Stimulated activated CD4-positive, alpha-beta T cell treated with anti-CD3 and anti-CD28 coated beads, Interleukin-4, amount 100 ng/mL, for 24 hours (primary cell): ENCODE measurements around the gene RNASE8.
A peak's percentile ranks its signal among the peaks of the same experiment; 100 is the strongest.
"Not testable (repeated sequence)": the region's sequence is repeated elsewhere in the genome, so short reads cannot be mapped to it uniquely, and the experiment has no call there.

Experiments used
- DNase-seq: peaks from one replicate; pipeline ENCODE4 v3.0.0-alpha.2; 2020

Gene RNASE8

GRCh38 chr14:21057803-21058675, at the start of gene RNASE8:
TSS of gene RNASE8 (plus strand) at chr14:21057822. CDS start at chr14:21057893, 71 bp downstream.
- DNase-seq, result no peak

DNA sequence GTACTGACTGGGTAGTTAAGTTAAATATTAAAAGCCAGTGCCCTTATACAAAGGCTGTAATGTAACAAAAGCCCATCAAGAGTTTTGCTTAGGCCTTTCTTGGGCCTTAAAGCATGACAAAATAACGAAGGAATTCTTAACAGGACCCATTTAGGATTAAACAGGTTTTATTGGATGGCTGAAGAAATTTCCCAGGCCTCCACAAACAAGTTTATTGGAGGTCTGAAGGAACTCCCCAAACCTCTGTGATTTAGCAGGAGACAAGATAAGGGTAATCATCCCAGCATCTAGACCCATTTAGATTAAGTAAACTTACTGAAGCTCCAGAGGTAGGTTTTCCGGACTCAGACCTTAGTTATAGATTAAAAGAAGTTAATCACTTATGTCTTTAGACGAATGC, 47.9 kb upstream of the RNASE8 start:
- not testable (repeated sequence) for DNase-seq

DNA sequence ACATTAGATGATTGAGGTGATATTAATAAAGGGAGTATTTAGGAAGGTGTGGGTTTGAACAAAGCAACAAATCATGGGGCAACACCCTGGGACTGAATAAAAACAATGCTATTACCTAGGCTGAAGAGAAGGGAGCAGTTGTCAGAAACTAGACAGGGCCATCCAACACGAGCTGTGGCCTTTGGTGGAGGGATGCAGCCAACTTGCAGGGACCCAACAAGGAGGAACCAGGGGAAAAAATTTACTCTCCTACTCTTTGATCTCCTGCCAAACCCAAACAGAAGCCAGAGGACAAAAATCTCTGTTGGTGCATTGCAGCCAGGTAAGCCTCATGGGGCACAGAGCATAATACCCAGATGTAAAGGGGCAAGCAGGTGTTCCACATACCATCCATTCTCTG, 46.5 kb upstream of the RNASE8 start:
- DNase-seq, result no peak

DNA sequence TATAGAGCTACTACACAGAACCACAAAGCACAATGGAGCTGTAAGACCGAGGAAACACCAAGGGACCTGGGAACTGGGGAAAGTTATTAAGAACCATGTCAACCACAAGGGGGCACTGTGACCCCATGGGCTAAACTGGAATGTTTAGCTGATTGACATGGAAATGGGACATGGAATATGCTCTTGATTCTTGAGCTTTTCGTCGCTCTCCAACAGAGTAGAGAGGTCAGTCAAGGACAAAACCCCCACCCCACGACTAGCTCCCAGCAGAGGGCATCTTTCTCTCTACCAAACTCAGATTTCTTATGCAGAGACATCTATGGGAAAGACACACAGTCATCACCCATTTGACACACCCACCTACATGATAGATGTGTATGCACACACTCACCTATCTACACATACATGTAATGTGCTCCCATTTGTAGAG, 42.8 kb upstream of the RNASE8 start:
- DNase-seq, result peak; percentile 86

DNA sequence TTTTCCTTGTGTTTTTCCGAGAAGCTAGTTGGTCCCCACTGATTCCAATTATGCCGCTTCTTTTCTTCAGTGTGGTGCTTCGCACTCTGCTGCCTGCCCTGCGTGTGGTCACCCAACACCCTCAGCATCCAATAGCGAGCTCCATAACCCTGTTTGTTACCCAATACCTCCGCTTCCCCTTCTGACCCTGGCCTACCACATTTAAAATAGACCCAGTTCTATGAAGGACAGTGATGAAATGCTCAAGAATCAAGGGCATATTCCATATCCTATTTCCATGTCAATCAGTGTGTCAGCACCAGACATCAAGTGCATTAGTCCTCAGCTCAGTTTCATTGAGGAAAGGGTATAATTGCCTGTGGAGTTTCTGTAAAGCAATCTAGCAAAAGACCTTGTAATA, 42.3 kb upstream of the RNASE8 start:
- no peak for DNase-seq

GRCh38 chr14:21016413-21017190, 41.0 kb upstream of the RNASE8 start:
- no peak for DNase-seq

DNA sequence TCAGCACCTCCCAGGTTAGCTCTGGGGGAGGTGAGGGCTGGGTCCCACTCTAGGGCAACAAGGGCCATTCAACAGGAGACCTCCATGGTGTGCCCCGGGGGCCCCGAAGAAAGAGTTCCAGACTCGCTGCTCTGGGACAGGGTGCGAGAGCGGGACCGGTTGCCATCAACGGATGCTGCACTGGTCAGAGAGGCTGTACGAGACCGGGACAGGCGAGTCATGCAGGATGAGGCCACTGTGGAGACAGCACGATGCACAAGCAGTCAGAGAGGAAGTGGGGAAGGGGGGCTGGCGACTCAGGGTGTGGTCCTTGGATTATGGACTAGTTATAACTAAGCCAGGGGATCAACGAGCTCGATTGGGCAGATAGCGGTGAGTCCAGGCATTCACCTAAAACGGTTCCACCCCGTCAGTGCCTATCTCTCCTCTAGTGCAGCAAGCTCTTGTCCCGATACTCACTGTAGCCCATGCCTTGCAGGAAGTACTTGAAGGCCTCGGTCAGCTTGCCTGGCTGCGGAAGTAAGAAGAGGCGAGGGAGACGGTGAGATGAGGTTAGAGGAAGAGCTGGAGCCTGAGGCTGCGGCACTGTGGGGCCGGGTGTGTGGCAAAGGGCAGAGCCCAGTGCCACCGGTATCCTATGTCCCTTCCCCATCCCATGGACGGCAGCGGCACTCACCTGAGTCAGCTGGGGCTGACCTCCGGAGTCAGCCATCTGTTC, 39.9 kb upstream of the RNASE8 start:
- DNase-seq, result no peak

DNA sequence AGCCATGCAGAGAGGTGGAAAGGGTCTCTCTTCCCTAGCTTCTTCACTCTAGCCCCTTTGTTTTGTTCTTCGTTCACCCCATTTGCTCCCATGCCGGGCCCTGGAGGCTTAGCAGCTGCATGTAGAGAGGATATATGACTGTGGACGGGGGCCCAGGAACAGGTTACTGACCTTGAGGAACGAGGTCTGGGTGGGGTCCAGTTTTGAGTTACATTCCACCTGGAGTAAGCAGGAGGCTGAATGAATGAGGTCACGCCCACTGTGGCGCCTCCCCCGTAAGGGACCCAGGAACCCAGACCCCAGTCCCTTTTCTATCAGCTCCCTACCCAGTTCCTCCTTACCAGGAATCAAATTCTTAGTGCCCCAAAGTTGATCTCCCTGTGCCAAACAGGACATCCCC, 39.3 kb upstream of the RNASE8 start:
- no peak for DNase-seq

GRCh38 chr14:21018781-21019180, 38.8 kb upstream of the RNASE8 start:
- no peak for DNase-seq

GRCh38 chr14:21019366-21019765, 38.3 kb upstream of the RNASE8 start:
- no peak for DNase-seq

DNA sequence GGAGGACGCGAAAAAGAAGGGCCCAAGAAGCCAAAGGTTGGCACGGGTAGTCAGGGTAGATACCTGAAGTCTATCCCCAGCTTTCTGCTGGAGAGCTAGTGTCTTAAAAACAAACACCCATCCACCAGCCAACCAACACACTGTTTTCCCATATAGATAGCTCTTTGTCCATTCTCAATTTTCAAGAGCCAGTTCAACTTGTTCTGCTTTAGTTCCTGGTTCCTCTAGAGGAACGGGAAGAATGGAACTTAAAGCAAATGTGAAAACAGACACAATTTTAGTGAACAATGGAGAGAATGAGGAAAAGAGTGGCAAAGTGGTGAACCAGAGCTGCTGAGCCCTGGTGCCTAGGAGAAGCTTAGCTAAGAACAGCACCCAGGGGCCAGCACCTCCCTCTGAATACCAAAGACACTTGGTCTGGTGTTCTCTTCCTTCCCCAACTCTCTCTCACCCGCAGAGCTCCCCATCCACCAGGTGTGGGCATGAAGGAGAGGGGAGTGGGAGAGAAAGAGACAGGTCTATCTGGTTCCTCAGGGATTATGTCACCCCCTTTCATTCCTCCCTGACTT, 36.6 kb upstream of the RNASE8 start:
- DNase-seq, result no peak

- no peak for DNase-seq
These were observed 34.9 kb upstream of the RNASE8 start for GRCh38 chr14:21022686-21023085.

DNA sequence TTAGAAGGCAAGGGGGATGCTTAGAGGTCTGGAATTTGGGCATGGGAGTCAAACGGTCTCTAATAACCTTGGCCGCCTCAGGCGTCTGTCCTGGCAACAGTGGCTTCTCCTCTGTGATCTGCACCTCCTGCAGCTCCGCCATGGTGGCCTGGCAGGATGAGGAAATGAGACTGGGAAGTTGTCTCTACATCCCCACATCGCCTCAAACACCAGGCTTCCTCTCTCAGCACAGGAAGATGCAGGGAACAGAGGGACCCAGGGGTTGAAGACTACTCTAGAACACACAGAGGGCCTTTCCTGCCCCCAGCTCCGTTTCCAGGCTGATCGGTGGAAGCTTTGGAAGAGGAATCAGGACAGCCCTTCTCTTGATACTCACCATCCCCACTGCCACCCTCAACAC, 34.4 kb upstream of the RNASE8 start:
- DNase-seq, result no peak

GRCh38 chr14:21023817-21024584, 33.6 kb upstream of the RNASE8 start:
- DNase-seq, result no peak

GRCh38 chr14:21024585-21025370, 32.8 kb upstream of the RNASE8 start, which contains the start of gene NDRG2:
TSS of gene NDRG2 (minus strand) at chr14:21025061. CDS start at chr14:21023315, 1,746 bp downstream.
- DNase-seq, result peak; percentile 67

DNA sequence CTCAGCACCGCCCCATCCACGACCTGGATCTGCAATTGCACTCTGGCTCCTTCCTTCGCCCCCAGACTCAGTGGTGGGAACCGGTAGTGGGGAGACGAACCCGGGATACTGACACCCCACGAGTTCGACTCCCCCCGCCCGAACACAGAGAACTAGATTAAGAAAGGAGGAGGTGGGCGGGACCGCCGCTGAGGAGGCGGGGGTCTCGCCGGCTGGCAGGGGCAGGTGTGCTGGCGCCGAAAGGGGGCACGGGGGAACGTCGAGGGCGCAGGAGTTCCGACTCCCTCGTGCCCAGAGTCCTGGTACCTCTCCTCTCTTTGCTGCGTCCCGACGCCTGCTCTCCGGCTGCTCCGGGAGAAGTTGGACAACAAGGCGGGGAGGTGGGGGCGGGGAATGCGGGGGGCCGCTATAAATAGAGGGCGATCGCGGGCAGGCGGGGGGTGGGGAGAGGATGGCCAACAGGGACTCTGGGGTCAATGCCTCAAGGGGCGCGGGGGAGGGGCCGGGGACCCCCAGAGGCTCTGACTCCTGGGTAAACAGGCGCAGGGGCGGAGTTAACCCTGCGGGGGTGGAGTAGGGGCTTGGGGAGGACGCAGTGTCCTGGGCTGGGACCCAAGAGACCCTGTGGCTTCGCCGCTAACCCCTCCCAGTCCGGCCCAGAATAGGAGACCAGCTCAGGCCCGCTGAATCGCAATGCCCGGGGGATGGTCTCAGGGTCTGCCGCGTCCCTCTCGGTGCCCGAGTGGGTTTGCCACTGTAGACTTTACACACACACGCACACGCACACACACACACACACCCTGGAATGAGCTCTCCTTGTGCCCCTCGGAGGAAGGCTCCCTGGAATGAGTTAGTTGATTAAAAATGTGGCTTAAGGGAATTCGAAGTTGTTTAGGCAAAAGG, 32.0 kb upstream of the RNASE8 start:
- no peak for DNase-seq

DNA sequence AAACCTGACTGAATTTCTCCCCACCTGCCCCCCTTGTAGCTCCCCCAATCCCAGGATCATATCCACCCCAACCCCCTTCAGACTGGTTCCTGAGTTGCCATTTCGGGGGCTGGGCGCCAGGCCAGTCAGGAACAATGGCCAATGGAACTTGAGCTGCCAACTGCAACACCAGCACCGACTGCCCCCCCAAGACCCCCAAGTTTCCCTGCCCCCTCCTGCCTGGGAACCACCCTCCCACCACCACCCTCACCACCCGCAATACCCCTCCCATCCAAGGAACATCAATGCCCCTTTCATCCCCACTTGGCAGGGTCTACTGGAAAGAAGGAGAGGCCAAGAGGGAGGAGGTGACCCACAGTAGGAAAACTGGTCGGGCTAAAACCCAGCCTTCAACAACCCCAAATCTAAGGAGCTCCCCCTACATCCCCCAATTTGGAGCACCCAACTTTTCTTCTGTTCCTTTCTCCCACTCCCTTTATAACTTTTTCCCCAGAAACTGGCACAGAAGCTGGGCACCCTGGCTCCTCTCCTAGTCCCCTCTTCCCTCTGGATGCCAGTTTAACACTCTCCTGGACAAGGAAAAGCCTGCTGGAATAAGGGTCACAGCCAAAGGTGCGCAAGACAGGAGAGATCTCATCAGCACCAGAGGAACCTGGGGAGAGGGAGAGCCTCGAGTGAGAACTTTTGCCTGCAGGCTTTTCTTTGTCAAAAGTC, 31.2 kb upstream of the RNASE8 start:
- no peak for DNase-seq

GRCh38 chr14:21026988-21027315, 30.7 kb upstream of the RNASE8 start:
- no peak for DNase-seq

DNA sequence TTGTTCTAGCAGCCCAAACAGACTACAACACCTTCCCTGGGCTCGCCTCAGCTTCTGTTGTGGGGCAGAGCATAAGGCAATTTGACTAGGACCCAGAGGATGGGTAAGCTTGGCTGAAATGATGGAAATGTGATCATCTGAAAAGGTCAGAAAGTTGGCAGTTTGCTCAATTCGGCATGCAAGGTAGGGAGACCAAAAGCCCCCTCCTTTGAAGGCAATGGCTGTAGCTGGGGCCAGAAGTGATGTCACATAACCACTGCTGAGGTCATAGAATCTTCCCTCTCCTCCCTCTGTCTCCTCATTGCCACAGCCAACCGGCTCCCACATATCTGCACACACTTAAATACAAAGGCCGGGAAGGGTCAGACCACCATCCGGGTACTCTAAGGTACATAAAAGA, 27.7 kb upstream of the RNASE8 start, which contains the start of gene TPPP2:
TPPP2 (plus strand) TSS at position 301 of the 400 bp plus-strand sequence. CDS start 365 bp downstream, outside the sequence.
- DNase-seq, result no peak
